ENCODE measurements around the gene CCSER2.
"Not testable (repeated sequence)": the region's sequence is repeated elsewhere in the genome, so short reads cannot be mapped to it uniquely, and the experiment has no call there.

CCSER2 gene

DNA sequence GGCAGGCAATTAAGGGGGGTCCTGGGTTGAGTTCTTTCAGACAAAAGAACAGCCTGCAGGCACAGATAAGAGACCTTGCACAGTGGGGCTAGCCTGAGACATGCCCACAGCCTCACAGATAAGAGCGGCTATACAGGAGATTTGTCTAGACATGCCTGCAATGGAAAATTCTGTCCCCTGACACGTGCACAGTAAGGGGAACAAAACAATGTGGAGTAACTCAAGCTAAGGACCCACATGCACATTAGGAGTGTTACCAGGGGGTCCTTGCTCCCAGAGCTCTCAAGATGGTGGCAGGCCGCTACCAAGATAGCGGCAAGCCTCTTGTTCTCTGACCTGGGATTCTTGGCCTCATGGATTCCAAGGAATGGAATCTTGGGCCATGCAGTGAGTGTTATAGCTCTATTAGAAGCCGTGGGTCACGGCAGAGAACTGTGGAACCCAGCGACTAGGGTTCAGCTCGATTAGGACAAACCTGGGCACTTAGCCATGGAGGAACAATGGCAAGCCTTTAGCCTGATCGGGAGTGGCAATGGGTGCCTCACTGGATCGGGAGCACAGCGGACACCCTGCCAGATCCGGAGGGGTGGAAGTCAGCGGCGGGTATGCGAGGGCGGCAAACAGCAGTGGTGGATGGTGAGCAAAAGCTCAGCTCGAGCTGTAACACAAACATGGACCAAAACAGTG is 196.9 kb downstream of the CCSER2 start:
- DNase-seq, result no peak

DNA sequence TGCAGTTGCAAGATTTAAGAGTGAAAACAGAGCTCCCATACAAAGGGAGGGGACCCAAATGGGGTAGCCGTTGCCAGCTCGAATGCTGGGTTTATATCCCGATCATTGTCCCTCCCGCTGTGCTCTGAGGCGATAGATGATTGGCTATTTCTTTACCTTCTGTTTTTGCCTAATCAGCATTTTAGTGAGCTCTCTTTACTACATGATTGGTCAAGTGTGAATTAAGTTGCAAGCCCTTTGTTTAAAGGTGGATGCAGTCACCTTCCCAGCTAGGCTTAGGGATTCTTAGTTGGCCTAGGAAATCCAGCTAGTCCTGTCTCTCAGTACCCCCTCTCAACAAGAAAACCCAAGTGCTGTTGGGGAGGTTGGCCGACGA is 197.4 kb downstream of the CCSER2 start:
- not testable (repeated sequence) for DNase-seq

DNA sequence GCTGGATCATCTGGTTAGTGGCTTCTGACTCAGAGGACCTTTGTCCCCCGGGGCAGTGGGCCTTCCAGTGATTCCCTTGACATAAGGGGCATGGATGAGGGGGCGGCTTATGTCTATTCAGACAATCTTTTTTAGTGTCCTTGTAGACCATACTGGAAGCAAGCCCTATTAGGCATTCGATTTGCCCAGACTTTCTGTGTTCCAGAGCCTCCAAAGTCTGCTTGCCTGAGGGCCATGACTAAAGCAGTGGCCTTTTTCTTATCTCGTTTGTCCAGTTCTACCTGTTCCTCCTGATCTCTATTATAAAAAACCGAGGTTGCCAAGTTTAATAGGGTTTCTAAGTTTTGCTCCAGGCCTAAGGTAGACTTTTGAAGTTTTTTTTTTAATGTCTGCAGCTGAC is 199.0 kb downstream of the CCSER2 start:
- not testable (repeated sequence) for DNase-seq

DNA sequence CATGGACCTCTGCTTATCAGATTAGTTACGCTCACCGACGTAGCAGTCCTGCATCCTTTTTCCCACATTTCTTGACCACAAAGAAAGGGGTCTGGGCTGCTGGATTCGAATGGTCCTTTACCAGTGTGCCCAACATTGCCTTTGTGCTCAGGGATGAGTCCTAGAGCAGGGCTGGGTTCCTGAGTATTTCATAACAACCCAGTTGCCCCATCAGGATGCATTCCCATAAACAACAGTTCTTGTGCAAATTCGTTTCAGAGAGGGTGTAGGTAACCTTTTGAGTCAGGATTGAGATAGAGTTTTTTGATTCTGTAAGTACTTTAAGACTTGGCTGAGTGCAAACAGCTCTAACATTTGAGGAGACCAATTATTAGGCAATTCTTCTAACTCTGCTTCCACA is 200.1 kb downstream of the CCSER2 start:
- DNase-seq, result not testable (repeated sequence)

DNA sequence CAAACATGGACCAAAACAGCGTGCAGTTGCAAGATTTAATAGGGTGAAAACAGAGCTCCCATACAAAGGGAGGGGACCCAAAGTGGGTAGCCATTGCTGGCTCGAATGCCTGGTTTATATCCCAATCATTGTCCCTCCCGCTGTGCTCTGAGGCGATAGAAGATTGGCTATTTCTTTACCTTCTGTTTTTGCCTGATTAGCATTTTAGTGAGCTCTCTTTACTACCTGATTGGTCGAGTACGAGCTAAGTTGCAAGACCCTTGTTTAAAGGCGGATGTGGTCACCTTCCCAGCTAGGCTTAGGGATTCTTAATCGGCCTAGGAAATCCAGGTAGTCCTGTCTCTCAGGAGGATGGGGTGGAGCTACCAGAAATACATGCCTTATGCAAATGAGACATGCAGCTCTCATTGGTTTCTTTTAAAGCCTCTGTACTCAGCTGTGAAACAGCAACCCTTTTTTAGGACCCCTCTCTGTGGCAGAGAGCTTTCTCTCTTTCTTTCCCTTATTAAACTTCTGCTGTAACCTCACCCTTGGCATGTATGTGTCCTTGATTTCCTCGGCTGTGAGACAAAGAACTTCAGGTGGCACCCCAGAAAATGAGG is 202.4 kb downstream of the CCSER2 start:
- no peak for DNase-seq

DNA sequence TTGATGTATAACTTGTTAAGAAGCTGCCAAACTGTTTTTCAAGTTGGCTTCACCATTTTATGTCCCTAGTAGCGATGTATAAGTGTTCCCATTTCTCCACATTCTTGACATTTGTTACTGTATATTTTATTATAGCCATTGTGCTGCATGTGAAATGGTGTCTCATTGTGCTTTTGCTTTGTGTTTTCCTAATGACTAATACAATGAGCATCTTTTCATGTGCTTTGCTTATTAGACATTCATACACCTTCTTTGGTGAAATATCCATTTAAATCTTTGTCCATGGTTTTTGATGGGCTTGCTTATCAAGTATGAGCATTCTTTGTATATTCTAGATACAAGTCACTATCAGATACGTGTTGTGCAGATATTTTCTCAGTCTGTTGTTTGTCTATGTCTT is 203.0 kb downstream of the CCSER2 start:
- no peak for DNase-seq

DNA sequence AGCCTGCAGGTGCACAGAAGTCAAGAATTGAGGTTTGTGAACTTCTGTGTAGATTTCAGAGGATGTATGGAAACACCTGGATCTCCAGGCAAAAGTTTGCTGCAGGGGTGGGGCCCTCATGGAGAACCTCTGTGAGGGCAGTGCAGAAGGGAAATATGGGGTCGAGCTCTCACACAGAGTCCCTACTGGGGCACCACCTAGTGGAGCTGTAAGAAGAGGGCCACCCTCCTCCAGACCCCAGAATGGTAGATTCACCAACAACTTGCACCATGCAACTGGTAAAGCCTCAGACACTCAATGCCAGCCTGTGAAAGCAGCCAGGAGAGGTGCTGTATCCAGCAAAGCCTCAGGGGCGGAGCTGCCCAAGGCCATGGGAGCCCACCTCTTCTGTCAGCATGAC is 205.8 kb downstream of the CCSER2 start:
- DNase-seq, result no peak

DNA sequence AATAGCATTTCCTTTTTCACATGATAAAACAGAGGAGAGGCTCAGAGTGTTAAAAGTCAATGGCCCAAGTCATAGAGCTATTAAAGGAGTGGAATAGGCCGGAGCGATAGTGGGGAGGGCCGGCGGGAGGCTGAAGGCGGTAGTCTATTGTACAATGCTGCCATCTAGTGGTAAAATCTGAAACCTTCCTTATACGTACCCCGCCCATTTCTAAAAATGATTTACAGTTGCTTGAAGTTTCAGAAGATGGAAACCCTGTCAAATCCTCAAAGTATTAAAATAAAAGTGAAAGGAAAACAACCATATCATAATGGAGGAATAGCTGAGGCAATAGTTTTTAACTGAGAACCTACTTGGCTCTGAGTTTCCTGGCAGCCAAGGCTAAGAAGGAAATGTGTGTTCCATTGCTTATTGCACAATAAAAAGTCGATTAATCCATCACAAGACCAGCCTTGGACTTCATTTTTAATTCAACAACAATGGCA is 209.1 kb downstream of the CCSER2 start:
- peak; percentile 73 to 85 (median 75) for DNase-seq

DNA sequence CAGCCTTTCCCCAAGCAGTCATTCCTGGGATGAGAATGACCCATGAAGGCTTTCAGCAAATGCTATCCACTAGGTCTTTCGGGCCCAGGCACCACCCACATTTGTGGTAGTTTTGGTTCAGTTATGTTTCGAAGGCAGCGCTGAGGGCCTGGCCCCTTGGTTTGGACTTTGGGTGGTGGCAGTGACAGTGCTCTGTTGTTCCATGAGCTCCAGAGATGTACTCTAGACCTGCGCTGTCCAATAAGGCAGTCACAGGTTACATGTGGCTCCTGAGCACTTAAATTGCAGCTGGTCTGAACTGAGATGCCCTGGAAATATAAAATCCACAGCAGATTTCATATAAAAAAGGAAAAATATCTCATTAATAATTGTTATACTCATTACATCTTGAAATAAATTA is 209.6 kb downstream of the CCSER2 start:
- DNase-seq, result no peak

DNA sequence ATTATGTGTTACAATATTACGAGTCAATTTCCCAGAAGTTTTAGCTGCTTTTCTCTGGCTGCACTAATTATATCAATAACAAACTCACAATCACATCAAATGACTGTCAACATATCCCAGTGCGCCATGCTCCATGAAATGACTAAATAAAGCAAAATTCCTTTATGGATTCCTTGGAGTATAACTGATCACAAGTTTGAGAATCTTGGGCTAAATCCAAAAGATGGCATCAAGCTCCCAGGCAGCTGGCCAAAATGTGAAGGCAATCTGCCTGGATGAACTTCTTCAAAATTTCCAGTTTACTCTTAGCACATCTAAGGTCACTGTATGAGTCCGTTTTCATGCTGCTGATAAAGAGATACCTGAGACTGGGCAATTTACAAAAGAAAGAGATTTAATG is 210.8 kb downstream of the CCSER2 start:
- no peak for DNase-seq

DNA sequence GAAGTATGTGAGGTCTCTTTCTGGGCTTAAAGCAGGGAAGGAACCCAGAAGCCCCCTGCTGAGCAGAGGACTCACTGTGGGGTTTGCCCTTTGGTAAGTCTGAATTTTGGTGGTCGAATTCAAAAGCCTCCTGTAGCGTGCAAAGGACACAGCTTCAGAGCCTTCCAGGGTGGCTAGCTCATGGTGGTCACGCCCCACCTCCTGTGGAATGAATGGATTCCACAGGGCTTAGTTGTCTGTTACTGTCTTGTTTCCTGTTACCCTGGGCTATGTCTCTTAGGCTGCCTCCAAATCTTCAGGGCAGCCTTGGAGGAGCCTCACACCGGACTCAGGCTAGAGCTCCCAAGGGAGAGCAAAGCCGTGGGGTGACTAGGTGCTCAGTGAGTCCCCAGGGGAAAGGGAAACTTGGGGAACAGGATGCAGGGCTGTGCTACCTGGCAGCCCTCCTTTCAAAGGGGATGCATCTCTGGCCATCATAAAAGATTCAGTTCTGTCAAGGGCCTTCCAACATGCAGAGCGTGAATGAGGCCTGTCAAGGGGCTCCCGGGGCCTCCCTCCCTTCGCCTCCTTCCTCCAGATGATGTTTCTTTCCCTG is 211.7 kb downstream of the CCSER2 start:
- no peak for DNase-seq

DNA sequence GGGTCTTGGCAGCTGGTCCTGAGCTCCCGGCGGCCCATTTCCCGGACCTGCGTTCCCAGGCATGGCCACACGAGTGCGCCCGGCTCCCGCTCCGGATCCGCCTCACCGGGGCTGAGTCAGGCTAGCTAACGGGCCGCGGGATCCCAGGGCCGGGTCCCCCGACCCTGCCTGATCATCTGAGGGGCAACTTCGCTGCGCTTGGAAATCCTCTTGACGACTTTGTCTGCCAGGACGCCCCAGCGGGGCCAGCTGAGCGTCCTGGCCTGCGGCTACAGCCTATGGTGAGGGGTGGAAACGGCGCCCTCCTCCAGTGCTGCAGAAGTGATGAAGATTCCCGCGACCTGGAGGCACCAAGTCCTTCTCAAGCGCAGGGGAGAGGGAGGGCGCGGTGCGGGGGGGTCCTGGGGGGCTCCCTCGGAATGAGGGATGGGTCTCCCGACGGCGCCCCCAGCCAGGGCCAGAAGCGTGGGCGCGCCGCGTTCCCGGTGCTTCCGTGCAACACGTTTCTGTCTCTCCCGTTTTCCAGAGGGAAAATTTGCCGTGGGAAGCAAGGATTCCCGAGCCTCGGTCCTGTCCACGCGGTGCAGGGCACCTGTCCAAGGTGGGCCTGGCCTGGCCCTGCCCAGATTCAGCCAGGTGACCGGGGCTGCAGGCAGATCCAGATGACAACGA is 212.4 kb downstream of the CCSER2 start:
- DNase-seq, result peak; percentile 58 to 83 (median 68)

DNA sequence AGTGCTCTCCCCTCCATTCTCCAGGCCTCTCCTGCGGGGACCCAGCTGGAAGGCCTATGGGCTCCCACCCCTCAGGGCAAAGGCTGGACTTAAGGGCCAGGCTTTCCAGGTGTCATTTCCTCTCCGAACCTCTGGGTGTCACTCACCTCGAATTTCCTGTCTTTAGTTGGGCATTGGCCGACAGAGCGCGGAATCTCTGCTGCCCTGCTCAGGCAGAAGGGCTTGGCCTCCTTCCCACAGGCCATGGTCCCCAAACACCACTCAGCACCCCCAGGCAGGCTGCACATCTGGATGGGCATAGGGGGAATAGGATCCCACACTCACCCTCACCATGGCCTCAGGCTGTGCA is 212.9 kb downstream of the CCSER2 start:
- DNase-seq, result no peak

DNA sequence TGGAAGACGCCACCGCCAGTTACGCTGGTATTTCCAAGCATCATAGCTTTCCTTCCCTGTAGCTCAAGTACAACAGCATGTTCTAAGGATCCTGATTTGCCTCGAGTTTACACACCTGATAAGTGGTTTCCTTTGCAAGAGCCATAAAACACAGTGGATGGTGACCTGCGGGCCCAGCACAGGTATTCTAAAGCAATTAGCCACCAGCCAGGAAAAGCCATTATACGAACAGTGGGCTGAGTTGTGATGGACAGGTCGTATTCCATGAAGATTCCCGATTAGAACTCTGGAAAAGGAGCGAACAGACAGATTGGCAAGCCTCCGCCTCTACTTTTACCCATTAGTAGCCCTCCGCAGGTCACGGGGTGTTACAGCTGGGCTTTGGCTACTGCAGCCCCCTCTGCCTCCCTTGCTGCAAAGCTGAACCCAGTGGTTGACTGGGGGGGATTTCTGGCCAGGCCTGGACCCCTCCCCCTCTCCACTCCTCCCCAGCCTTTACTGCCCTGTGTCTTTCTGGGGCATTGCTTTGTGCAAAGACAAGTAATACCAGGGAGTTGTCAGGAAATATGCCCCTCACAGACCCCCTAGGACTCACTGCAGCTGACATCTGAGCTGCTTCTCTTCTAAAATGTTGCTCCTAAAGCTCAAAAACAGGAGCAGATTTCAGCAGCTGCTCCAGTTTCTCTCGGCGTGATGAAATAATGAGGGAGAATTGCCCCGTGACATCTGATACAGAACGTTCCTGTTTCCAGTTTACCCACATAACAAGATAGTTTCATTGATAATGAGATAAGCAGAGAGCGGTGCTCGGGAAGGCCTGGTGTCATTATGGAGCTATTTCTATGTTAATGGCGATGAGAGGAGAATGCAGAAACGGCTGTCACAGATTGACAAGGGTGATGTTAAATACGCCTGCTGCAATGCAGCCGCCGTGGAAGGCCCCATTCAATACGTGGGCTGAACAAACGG is 214.4 kb downstream of the CCSER2 start:
- DNase-seq, result no peak

DNA sequence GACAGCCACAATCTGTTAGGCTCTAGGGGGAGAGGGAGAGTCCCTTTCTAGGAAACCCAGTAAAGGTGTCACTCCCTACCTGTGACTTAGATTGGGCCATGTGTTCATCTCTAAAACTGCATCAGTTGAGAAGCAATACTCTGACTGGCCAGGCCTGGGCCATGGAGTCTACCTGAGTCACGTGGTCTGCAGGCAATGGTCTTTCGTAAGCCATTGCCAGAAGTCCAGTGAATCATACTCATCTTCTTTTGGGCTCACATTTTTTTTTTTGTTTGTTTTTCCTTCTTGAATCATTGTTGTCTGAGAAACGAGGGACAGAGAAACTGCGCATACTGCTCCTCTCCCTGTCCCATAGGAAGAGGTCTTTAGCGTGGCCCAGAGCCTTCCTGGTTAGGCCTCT is 215.6 kb downstream of the CCSER2 start:
- no peak for DNase-seq

DNA sequence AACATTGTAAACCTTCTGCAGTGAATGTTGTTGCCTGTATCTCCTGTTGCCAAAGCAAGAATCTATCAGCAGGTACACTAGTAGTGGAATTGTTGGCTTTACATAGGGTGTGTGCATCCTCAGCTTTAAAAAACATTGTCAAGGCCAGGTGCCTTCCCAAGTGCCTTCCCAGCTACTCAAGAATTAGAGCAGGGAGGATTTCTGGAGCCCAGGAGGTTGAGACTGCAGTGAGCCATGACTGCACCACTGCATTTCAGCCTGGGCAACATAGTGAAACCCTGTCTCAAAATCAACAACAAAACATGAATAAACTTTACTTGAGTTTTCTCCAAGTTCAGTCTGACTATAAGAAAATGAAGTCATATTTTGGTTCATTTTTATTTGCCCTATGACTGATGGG is 217.3 kb downstream of the CCSER2 start:
- DNase-seq, result no peak

DNA sequence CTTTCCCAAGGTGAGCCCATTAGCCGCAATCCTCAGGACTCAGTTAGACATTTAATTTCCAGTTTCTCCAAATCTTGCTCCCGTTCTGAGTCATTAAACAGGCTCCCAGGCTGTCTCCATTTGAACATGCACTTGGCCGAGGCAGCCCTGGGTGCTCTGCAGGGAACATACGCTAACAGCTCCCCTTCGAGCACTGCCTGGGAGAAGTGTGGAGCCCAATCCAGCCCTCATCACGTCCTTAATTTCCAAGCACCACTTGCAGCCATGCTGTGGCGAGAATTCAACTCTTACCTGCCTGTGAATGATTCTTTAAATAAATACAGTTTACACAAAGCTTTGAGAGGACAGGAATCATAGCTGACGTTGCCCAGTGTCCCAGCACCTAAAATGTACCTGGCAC is 218.2 kb downstream of the CCSER2 start:
- no peak for DNase-seq

DNA sequence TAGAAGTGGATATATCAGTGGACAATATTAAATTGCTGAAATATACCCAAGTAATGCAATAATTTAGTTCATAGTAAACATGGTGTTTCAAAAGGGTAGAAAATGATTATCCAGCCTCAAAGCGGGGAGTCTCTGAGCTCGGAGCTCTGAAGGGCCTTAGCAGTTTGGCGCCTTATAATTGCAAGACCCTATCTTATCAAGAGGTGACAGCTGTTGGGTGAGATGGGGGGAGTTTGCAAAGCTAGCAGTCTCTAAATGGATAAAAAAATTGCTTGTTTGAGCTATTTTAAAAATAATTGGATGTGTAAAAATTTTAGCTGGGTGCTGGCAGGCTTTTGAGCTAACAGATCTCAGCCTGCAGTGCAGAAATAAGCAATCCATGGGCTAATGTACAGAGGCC is 219.2 kb downstream of the CCSER2 start:
- no peak for DNase-seq

DNA sequence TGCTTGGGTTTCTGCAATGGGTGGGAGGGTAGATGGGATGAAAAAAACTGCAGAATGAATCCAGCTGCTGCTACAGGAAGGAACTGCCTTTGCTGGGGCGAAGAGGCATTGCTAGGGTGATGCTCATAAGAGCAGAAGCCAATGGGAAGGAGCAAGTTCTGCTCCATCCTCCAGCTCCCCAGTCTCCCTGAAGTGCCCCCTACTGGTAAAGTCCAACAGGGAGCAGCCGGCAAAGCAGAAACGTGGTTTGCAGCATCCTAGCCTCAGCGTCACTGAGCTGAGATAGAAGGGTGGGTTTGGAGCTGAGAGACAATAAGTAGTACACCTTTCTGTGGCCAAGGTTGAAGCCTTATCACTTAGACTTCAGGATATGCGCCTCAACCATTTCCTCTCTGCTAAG is 220.5 kb downstream of the CCSER2 start:
- peak in 2 of 4 experiments; percentile 33 to 39 for DNase-seq

DNA sequence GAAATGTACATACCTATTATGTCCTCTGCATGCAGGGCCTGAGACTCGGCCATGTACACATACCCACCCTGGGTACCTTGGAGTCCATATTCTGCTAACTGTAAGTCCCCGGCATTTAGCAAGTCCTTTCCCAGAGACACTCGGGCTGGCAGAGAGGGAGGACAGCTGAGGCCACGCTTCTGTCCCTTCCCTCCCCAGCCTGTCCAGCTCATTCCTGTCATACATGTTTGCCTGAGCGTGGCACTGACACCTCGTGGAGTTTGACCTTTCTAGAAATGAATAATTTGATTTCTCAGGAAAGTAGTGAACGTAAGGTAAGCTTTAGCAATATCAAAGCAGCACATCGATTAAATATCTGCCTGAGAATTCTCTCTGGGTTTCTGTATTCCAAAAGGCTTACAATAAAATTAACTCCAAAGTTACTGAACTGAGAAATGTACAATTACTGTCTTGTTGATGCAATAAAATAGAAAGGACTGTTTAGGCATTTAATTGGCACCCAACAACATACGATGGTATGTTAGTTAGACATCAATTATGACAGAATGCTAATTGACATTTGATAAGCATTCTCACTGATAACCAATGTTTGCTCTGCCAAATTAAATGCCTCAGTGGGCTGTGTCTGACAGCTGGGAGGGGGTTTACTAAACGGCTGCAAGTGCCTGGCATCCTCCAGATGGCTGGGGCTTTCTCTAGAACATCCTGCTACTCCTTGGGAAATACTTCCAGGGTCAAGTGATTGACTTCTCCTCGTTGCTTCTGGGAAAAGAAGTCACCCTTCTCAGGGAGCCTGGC is 221.2 kb downstream of the CCSER2 start:
- DNase-seq, result no peak

DNA sequence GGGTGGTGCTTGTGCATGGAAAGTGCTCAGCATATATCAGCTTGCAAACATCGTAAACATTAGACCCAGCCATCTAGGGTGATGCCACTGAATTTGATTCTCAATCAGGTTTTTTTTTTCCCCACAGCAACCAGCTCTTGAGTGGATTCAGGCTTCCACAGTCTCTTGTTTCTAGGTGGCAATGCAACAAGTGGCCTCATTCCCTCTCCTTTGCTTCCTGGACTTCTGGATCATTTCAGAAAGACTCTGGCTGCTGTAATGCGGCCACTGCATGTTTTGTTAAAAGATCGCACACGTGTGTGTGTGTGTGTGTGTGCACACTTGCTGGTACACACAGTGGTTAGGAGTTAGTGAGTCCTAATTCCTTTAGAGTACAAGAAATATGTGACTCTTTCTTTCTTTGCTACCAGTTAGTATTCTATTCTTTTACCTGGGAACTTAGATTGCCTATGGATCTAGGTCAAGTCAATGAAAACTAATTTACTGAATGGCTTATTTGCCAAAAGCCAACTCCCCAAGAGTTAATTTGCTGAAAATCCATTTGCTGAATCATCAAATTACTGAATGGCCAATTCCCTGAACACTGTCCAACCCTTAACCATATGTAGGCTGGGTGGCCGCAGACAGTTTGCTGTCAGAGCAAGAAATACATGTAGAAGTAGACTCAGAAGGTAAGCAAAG is 222.5 kb downstream of the CCSER2 start:
- no peak for DNase-seq

All from suppressor macrophage (primary cell).